Measurements from ENCODE around the gene GPR149. TPM values are rescaled to one million over a fixed set of nuclear protein-coding genes. Genes with fewer than 3 reads are reported as not detected.

Gene GPR149
- total RNA-seq, 3 donors from 2014 or later (not counting 1 experiment from before 2014, with no cell fraction given): not detected

DNA sequence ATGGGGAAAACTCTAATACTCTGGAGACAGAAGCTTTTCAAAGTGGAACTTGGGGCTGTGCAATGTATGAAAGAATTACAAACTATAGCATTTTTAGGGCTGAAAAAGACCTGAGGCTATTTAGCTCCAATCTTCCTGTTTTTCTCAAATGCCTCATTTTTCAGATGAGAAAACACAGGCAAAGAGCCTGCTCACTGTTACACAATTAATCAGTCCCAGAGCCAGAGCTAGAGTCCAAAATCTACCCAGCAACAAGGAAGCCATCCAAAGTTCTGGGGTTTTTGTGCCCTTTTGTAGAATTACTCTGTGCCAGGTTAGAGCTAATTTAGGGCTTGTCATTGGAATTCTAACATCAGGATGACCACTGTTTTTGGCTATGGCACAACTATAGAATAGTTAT, 45.5 kb downstream of the GPR149 start:
- no peak for ATAC-seq
- no peak overlapping the region for H3K4me3 ChIP-seq (ENCODE audit: low read length)
- no peaks in the 10 kb centered on the region for H3K9me3 ChIP-seq (ENCODE audit: control insufficient read depth, insufficient read depth, low read length)
- TF ChIP-seq, protein P1, sequence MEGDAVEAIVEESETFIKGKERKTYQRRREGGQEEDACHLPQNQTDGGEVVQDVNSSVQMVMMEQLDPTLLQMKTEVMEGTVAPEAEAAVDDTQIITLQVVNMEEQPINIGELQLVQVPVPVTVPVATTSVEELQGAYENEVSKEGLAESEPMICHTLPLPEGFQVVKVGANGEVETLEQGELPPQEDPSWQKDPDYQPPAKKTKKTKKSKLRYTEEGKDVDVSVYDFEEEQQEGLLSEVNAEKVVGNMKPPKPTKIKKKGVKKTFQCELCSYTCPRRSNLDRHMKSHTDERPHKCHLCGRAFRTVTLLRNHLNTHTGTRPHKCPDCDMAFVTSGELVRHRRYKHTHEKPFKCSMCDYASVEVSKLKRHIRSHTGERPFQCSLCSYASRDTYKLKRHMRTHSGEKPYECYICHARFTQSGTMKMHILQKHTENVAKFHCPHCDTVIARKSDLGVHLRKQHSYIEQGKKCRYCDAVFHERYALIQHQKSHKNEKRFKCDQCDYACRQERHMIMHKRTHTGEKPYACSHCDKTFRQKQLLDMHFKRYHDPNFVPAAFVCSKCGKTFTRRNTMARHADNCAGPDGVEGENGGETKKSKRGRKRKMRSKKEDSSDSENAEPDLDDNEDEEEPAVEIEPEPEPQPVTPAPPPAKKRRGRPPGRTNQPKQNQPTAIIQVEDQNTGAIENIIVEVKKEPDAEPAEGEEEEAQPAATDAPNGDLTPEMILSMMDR (IDR thresholded peaks at IDR 0.05): no peak
- H3K27ac ChIP-seq (ENCODE audit: low read length): no peak overlapping the region
- Mint-ChIP-seq H3K27me3 (ENCODE audit: low read depth in 2 of 2) (no peaks in the 10 kb centered on the region), H3K36me3 (no peaks in the 10 kb centered on the region), H3K4me1 (no peaks in the 10 kb centered on the region), H3K9me3 (peaks cover 2 to 6% of the 10 kb centered on the region in 2 donors), H3K27ac (no peak overlapping the region), H3K4me3 (no peak overlapping the region)
- H3K4me1 ChIP-seq (ENCODE audit: control insufficient read depth, insufficient read depth, low read length): no peaks in the 10 kb centered on the region
- DNase-seq: no peak
- H3K27me3 ChIP-seq (ENCODE audit: control insufficient read depth, insufficient read depth, low read length): no peaks in the 10 kb centered on the region
- H3K36me3 ChIP-seq (ENCODE audit: control insufficient read depth, insufficient read depth, low read length): no peaks in the 10 kb centered on the region
- intact Hi-C loops (cut with micrococcal nuclease): no loop called here

DNA sequence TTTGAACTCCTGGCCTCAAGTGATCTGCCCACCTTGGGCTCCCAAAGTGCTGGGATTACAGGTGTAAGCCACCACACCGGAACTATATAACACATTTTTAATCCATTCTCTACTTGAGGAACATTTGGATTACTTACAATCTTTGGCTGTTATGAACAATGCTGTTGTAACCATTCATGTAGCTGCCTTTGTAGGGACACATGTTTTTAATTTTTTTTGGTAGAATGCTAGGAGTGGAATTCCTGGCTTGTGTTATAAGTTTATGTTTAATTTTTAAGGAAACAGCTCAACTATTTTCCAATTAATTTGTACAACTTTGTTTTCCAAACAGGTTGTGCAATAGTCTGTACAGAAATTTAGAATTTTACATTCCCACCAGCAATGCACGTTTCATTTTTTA, 51.7 kb downstream of the GPR149 start:
- Histone ChIP-seq H3K4me1 (ENCODE audit: control insufficient read depth, insufficient read depth, low read length) (no peaks in the 10 kb centered on the region), H3K9me3 (ENCODE audit: control insufficient read depth, insufficient read depth, low read length) (no peaks in the 10 kb centered on the region), H3K4me3 (ENCODE audit: low read length) (no peak overlapping the region), H3K27me3 (ENCODE audit: control insufficient read depth, insufficient read depth, low read length) (no peaks in the 10 kb centered on the region), H3K36me3 (ENCODE audit: control insufficient read depth, insufficient read depth, low read length) (no peaks in the 10 kb centered on the region), H3K27ac (ENCODE audit: low read length) (no peak overlapping the region)
- ATAC-seq (no peak), DNase-seq (no peak)
- intact Hi-C loops (cut with micrococcal nuclease): no loop called here
- Mint-ChIP-seq H3K36me3 (no peaks in the 10 kb centered on the region), H3K27ac (no peak overlapping the region), H3K4me3 (no peak overlapping the region), H3K27me3 (ENCODE audit: low read depth in 2 of 2) (peaks cover 0 to 2% of the 10 kb centered on the region in 2 donors), H3K4me1 (no peaks in the 10 kb centered on the region), H3K9me3 (peaks cover 0 to 2% of the 10 kb centered on the region in 2 donors)
- TF ChIP-seq, protein P1 (IDR thresholded peaks at IDR 0.05): no peak
- 88% methylated on average over 1 of the region's 2 CpGs for WGBS (ENCODE audit: insufficient coverage)

DNA sequence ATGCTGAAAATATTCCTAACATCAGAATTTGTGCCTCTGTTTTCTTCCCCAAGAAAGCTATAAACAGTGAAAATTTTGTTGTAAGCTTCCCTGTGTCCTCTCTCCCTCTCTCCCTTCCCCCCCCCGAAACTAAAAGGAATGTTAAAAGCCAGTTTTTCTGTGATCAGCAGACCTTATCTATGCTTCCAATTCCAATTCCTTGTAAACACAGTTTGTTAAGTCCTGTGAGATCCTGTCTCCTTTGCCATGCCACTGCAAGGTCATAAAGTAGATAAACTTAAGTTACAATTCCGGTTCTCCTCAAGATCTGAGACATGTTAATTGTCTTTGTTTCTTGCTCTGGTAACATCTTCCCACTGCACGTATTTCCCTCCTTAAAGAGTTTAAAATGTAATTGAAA, 62.8 kb downstream of the GPR149 start:
- no peaks in the 10 kb centered on the region for H3K9me3 Mint-ChIP-seq
- H3K4me1 ChIP-seq (ENCODE audit: control insufficient read depth, insufficient read depth, low read length): no peaks in the 10 kb centered on the region
- no peak overlapping the region for H3K4me3 ChIP-seq (ENCODE audit: low read length)
- no peak overlapping the region for H3K27ac Mint-ChIP-seq
- H3K36me3 Mint-ChIP-seq: no peaks in the 10 kb centered on the region
- TF ChIP-seq, protein P1 (IDR thresholded peaks at IDR 0.05): no peak
- WGBS (ENCODE audit: insufficient coverage): 43% methylated on average over 3 of the region's 3 CpGs
- ATAC-seq (no peak), DNase-seq (no peak)
- H3K4me3 Mint-ChIP-seq: no peak overlapping the region
- H3K36me3 ChIP-seq (ENCODE audit: control insufficient read depth, insufficient read depth, low read length): no peaks in the 10 kb centered on the region
- intact Hi-C loops (cut with micrococcal nuclease): no loop called here
- H3K9me3 ChIP-seq (ENCODE audit: control insufficient read depth, insufficient read depth, low read length): no peaks in the 10 kb centered on the region
- H3K4me1 Mint-ChIP-seq: no peaks in the 10 kb centered on the region
- H3K27me3 ChIP-seq (ENCODE audit: control insufficient read depth, insufficient read depth, low read length): no peaks in the 10 kb centered on the region
- H3K27me3 Mint-ChIP-seq (ENCODE audit: low read depth in 2 of 2): no peaks in the 10 kb centered on the region
- no peak overlapping the region for H3K27ac ChIP-seq (ENCODE audit: low read length)

DNA sequence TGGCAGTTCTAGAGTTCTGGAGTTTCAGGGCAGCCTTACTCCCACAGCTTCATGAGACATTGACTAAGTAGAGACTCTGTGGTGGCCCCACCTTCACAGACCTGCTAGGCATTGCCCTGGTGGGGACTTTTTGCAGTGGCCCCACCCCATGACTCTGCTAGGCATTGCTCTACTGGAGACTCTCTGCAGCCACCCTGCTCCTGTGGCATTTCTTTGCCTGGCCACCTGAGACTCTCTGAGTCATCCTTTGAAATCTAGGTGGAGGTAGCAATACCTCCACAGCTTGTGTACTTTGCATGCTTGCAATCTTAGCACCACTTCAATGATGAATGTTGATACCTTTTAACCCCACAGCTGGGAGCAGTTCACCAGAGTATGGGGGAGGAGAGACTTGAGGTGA, 65.1 kb downstream of the GPR149 start:
- intact Hi-C loops (cut with micrococcal nuclease): no loop called here
- Mint-ChIP-seq H3K9me3 (no peaks in the 10 kb centered on the region), H3K4me3 (no peak overlapping the region), H3K36me3 (no peaks in the 10 kb centered on the region), H3K4me1 (no peaks in the 10 kb centered on the region), H3K27ac (no peak overlapping the region), H3K27me3 (ENCODE audit: low read depth in 2 of 2) (no peaks in the 10 kb centered on the region)
- TF ChIP-seq, protein P1 (IDR thresholded peaks at IDR 0.05): no peak
- Histone ChIP-seq H3K27me3 (ENCODE audit: control insufficient read depth, insufficient read depth, low read length) (no peaks in the 10 kb centered on the region), H3K4me3 (ENCODE audit: low read length) (no peak overlapping the region), H3K36me3 (ENCODE audit: control insufficient read depth, insufficient read depth, low read length) (no peaks in the 10 kb centered on the region), H3K4me1 (ENCODE audit: control insufficient read depth, insufficient read depth, low read length) (no peaks in the 10 kb centered on the region), H3K27ac (ENCODE audit: low read length) (no peak overlapping the region), H3K9me3 (ENCODE audit: control insufficient read depth, insufficient read depth, low read length) (no peaks in the 10 kb centered on the region)
- no peak for DNase-seq
- no peak for ATAC-seq
